HCT116 (cell line): ENCODE measurements around the gene POU3F2. TPM values are rescaled to one million over a fixed set of nuclear protein-coding genes. Genes with fewer than 3 reads are reported as not detected.

Experiments used
- ATAC-seq: fragments of 200-7000 bp; cut with Tn5 transposase; 2 replicates; pipeline ENCODE4 v1.9.1; 2020; ENCODE audit warnings: mild to moderate bottlenecking, moderate library complexity
- BruUV-seq: library from RNA; stranded (reverse); fragments of 400-500 nt; replicated peaks from 2 replicates; lab custom pipeline; 2021; lab: Mats Ljungman, UMichigan
- CTCF ChIA-PET: fragments of 300-600 bp; sonication (Branson Sonifier 250); formaldehyde crosslinking; loops from one replicate; lab custom pipeline; 2021; ENCODE audit warnings: antibody characterized with exemption; lab: Charles Lee
- POLR2A ChIA-PET: fragments of 300-600, 350-600 bp; sonication (Branson Sonifier 250); formaldehyde crosslinking; loops from one replicate; lab custom pipeline; 2021; ENCODE audit warnings: antibody characterized with exemption; lab: Charles Lee
- RAD21 ChIA-PET, 2 experiments: fragments of 300-600 bp; sonication (Branson Sonifier 250); formaldehyde crosslinking; loops; one replicate each; lab custom pipeline; 2023; ENCODE audit warnings: low total read pairs in 2 of 2; ENCODE audit not compliant: uncharacterized antibody in 2 of 2, unreplicated experiment in 2 of 2, low non-redundant PET in 1 of 2; lab: Charles Lee
- DNase-seq: peaks from one replicate; pipeline ENCODE4 v3.0.0-alpha.2; 2010; ENCODE audit warnings: low read depth, low spot score
- H2AFZ ChIP-seq: fragments of 200-600 bp; shearing (Covaris generic), sonication (generic); 2 replicates; pipeline ENCODE4 v1.6.1; 2017; ENCODE audit warnings: low read depth, mixed run types, mixed read lengths, antibody characterized with exemption, low read length; ENCODE audit not compliant: poor library complexity, severe bottlenecking
- H3K27ac ChIP-seq: 2 replicates; pipeline ENCODE4 v1.5.1; 2012; ENCODE audit warnings: low read depth, low read length
- H3K27me3 ChIP-seq: fragments of 200-600 bp; sonication (generic); 2 replicates; pipeline ENCODE4 v1.6.1; 2016; ENCODE audit warnings: mixed run types, low read length, mixed read lengths; ENCODE audit not compliant: insufficient read depth
- H3K36me3 ChIP-seq, 2 experiments: fragments of 200-500 bp in 1 of 2; fragments of 200-600 bp in 1 of 2; sonication (Bioruptor generic) in 1 of 2; sonication (generic) in 1 of 2; 2 replicates each; pipeline versions ENCODE4 v1.5.1 to v1.6.1; 2014 to 2016; ENCODE audit warnings: low read length in 2 of 2, inconsistent platforms in 1 of 2, mixed read lengths in 1 of 2, mixed run types in 1 of 2; ENCODE audit not compliant: insufficient read depth in 2 of 2, control insufficient read depth in 1 of 2
- H3K4me1 ChIP-seq, 2 experiments: fragments of 200-600 bp in 1 of 2; sonication (generic) in 1 of 2; 2 replicates each; pipeline versions ENCODE4 v1.5.1 to v1.6.1; 2012 to 2017; ENCODE audit warnings: low read length in 2 of 2, inconsistent platforms in 1 of 2, mild to moderate bottlenecking in 1 of 2, mixed read lengths in 1 of 2, mixed run types in 1 of 2, moderate library complexity in 1 of 2; ENCODE audit not compliant: insufficient read depth in 2 of 2, control insufficient read depth in 1 of 2
- H3K4me2 ChIP-seq: fragments of 200-600 bp; sonication (generic); 2 replicates; pipeline ENCODE4 v1.6.1; 2017; ENCODE audit warnings: mixed run types, low read length, mixed read lengths
- H3K4me3 ChIP-seq, 2 experiments: fragments of 200-600 bp in 1 of 2; sonication (generic) in 1 of 2; replicated peaks in 1 of 2; 2 replicates each; pipeline ENCODE4 v1.5.1; 2011 to 2016; ENCODE audit warnings: low read length in 2 of 2, control low read depth in 1 of 2, low read depth in 1 of 2, mild to moderate bottlenecking in 1 of 2, mixed read lengths in 1 of 2, mixed run types in 1 of 2
- H3K79me2 ChIP-seq: fragments of 200-600 bp; sonication (generic); 2 replicates; pipeline ENCODE4 v1.6.1; 2017; ENCODE audit warnings: mild to moderate bottlenecking, mixed run types, low read length, moderate library complexity, mixed read lengths; ENCODE audit not compliant: insufficient read depth
- H3K9ac ChIP-seq: fragments of 200-600 bp; sonication (generic); 2 replicates; pipeline ENCODE4 v1.6.1; 2016; ENCODE audit warnings: low read length, mixed read lengths
- H3K9me2 ChIP-seq: fragments of 200-600 bp; sonication (generic), shearing (Covaris generic); 2 replicates; pipeline ENCODE4 v1.6.1; 2017; ENCODE audit warnings: mixed run types, mild to moderate bottlenecking, moderate library complexity; ENCODE audit not compliant: insufficient read depth
- H3K9me3 ChIP-seq, 2 experiments: fragments of 200-500 bp in 1 of 2; fragments of 200-600 bp in 1 of 2; sonication (Bioruptor generic) in 1 of 2; sonication (generic) in 1 of 2; 2 replicates each; pipeline ENCODE4 v1.6.1; 2014 to 2017; ENCODE audit warnings: low read length in 2 of 2, mixed read lengths in 2 of 2, inconsistent platforms in 1 of 2, low read depth in 1 of 2, mild to moderate bottlenecking in 1 of 2, mixed run types in 1 of 2, moderate library complexity in 1 of 2; ENCODE audit not compliant: control insufficient read depth in 1 of 2, insufficient read depth in 1 of 2
- H4K20me1 ChIP-seq: fragments of 200-600 bp; sonication (generic), shearing (Covaris generic); 2 replicates; pipeline ENCODE4 v1.6.1; 2017; ENCODE audit warnings: mixed run types, mild to moderate bottlenecking, moderate library complexity; ENCODE audit not compliant: insufficient read depth
- ATF3 ChIP-seq: IDR thresholded peaks from 2 replicates; pipeline ENCODE4 v1.6.1; 2012
- CBX3 ChIP-seq: IDR thresholded peaks from 2 replicates; pipeline ENCODE4 v1.6.1; 2012; ENCODE audit warnings: low read depth
- CTCF ChIP-seq, 3 experiments: fragments of 200-600 bp in 1 of 3; sonication (generic) in 1 of 3; IDR thresholded peaks in 2 of 3; conservative IDR thresholded peaks in 1 of 3; 2 replicates each; pipeline ENCODE4 v1.5.1; 2012 to 2017; ENCODE audit warnings: low read depth in 2 of 3, low read length in 2 of 3, antibody characterized with exemption in 1 of 3, borderline replicate concordance in 1 of 3, control low read depth in 1 of 3, mild to moderate bottlenecking in 1 of 3, mixed read lengths in 1 of 3, mixed run types in 1 of 3, moderate library complexity in 1 of 3; ENCODE audit not compliant: insufficient read depth in 1 of 3
- EGR1 ChIP-seq: IDR thresholded peaks from 2 replicates; pipeline ENCODE4 v1.6.1; 2012; ENCODE audit warnings: low read depth
- ELF1 ChIP-seq: IDR thresholded peaks from 2 replicates; pipeline ENCODE4 v1.6.1; 2012; ENCODE audit warnings: low read depth, borderline replicate concordance
- EZH2 ChIP-seq: fragments of 200-600 bp; sonication (generic); IDR thresholded peaks from 2 replicates; pipeline ENCODE4 v1.6.1; 2017; ENCODE audit warnings: antibody characterized with exemption, mixed run types
- FOSL1 ChIP-seq: IDR thresholded peaks from 2 replicates; pipeline ENCODE4 v1.6.1; 2012; ENCODE audit warnings: low read depth
- JUND ChIP-seq: IDR thresholded peaks from 2 replicates; pipeline ENCODE4 v1.6.1; 2012
- MAX ChIP-seq: IDR thresholded peaks from 2 replicates; pipeline ENCODE4 v1.6.1; 2012
- POLR2A ChIP-seq: IDR thresholded peaks from 2 replicates; pipeline ENCODE4 v1.7.0; 2011; ENCODE audit warnings: borderline replicate concordance; ENCODE audit not compliant: insufficient read depth, insufficient read length; ENCODE audit errors: extremely low read depth
- POLR2AphosphoS5 ChIP-seq: IDR thresholded peaks from 2 replicates; pipeline ENCODE4 v1.6.1; 2011; ENCODE audit warnings: mild to moderate bottlenecking, low read depth, low read length, moderate library complexity
- RAD21 ChIP-seq: IDR thresholded peaks from 2 replicates; pipeline ENCODE4 v1.6.1; 2012; ENCODE audit warnings: low read depth, mild to moderate bottlenecking
- REST ChIP-seq: IDR thresholded peaks from 2 replicates; pipeline ENCODE4 v1.6.1; 2012; ENCODE audit warnings: low read depth
- SIN3A ChIP-seq: IDR thresholded peaks from 2 replicates; pipeline ENCODE4 v1.6.1; 2012; ENCODE audit warnings: low read depth
- SP1 ChIP-seq: IDR thresholded peaks from 2 replicates; pipeline ENCODE4 v1.6.1; 2012; ENCODE audit warnings: low read depth
- SRF ChIP-seq: IDR thresholded peaks from 2 replicates; pipeline ENCODE4 v1.6.1; 2012; ENCODE audit warnings: low read depth
- ZBTB33 ChIP-seq: IDR thresholded peaks from 2 replicates; pipeline ENCODE4 v1.6.1; 2011; ENCODE audit warnings: mild to moderate bottlenecking, low read length, moderate library complexity; ENCODE audit not compliant: insufficient replicate concordance; ENCODE audit errors: extremely low read depth
- ZFX ChIP-seq: fragments of 450-650 bp; IDR thresholded peaks from 2 replicates; pipeline ENCODE4 v1.6.1; 2017
- intact Hi-C: fragments of 100-400 bp; cut with micrococcal nuclease; formaldehyde crosslinking; loops from 2 replicates; pipeline ENCODE4 v1.10.0; 2022
- total RNA-seq: library from RNA; stranded (reverse); gene quantifications from one replicate; pipeline ENCODE4 v1.2.1, GENCODE V29; 2021; ENCODE audit not compliant: unreplicated experiment

The POU3F2 gene
- total RNA-seq, 1 experiment from 2014 or later = not detected

GRCh38 chr6:98827295-98828159 lies 6.8 kb upstream of the POU3F2 start (continued):
- no peak for TF ChIP-seq ZBTB33
- TF ChIP-seq ZFX = no peak

- H3K9me3 ChIP-seq = no peaks in the 10 kb centered on the region
- H4K20me1 ChIP-seq = no peaks in the 10 kb centered on the region
- ChIA-PET RAD21 (no interaction called here), CTCF (no interaction called here), POLR2A (no interaction called here)
- no peak overlapping the region for H2AFZ ChIP-seq
- no peak overlapping the region for H3K9ac ChIP-seq
- ATAC-seq (no peak), DNase-seq (no peak)
- no peak overlapping the region for H3K4me2 ChIP-seq
- no peak overlapping the region for H3K4me3 ChIP-seq
- H3K36me3 ChIP-seq = no peaks in the 10 kb centered on the region
- no peak overlapping the region for H3K27ac ChIP-seq
- intact Hi-C loops = no loop called here
- no peaks in the 10 kb centered on the region for H3K79me2 ChIP-seq
- no TSS peak for BruUV-seq
- H3K27me3 ChIP-seq = peaks cover 7% of the 10 kb centered on the region
- no peaks in the 10 kb centered on the region for H3K9me2 ChIP-seq
- H3K4me1 ChIP-seq = no peaks in the 10 kb centered on the region
- TF ChIP-seq EGR1 (no peak), CTCF (IDR thresholded peaks at IDR 0.05 in 2 of 3, conservative IDR thresholded peaks at IDR 0.05 in 1 of 3; ENCODE audit: borderline replicate concordance in 1 of 3, insufficient read depth in 1 of 3, low read depth in 2 of 3, low read length in 2 of 3) (no peak), ELF1 (no peak), ATF3 (no peak), POLR2AphosphoS5 (no peak), FOSL1 (no peak), POLR2A (no peak), JUND (no peak), CBX3 (no peak), SIN3A (no peak), RAD21 (no peak), SRF (no peak), REST (no peak), MAX (no peak), ZFX (no peak), EZH2 (no peak), SP1 (no peak)
These were observed 6.1 kb upstream of the POU3F2 start for GRCh38 chr6:98828211-98828788.
